HG03442 (cell line): ENCODE results near the gene SLC25A38.
"Not testable (repeated sequence)": the region's sequence is repeated elsewhere in the genome, so short reads cannot be mapped to it uniquely, and the experiment has no call there.

Experiments
- ATAC-seq: cut with Tn5 transposase; IDR thresholded peaks from one replicate; pipeline ENCODE4 v1.9.1; 2021; ENCODE audit warnings: mild to moderate bottlenecking, moderate library complexity; ENCODE audit not compliant: unreplicated experiment

The SLC25A38 gene

GRCh38 chr3:39383045-39383880, at the start of gene SLC25A38:
Gene SLC25A38 (plus strand): TSS chr3:39383370. CDS start chr3:39383725, 355 bp downstream.
- peak; percentile 68 for ATAC-seq

- no peak for ATAC-seq
Observed at GRCh38 chr3:39333607-39334006, 49.6 kb upstream of the SLC25A38 start.

- no peak for ATAC-seq
Observed at GRCh38 chr3:39334205-39334604, 49.0 kb upstream of the SLC25A38 start.

- ATAC-seq, result no peak
Observed at GRCh38 chr3:39338201-39338600, 45.0 kb upstream of the SLC25A38 start.

- no peak for ATAC-seq
Observed at GRCh38 chr3:39339086-39339485, 44.1 kb upstream of the SLC25A38 start.

- no peak for ATAC-seq
Observed at GRCh38 chr3:39343076-39343717, 40.0 kb upstream of the SLC25A38 start.

GRCh38 chr3:39343760-39344159, 39.4 kb upstream of the SLC25A38 start:
- no peak for ATAC-seq

GRCh38 chr3:39344746-39345344, 38.3 kb upstream of the SLC25A38 start:
- ATAC-seq, result no peak

GRCh38 chr3:39346785-39347585, 36.2 kb upstream of the SLC25A38 start:
- ATAC-seq, result peak; percentile 82

- no peak for ATAC-seq
Observed at GRCh38 chr3:39347586-39347876, 35.6 kb upstream of the SLC25A38 start.

GRCh38 chr3:39349080-39349479, 34.1 kb upstream of the SLC25A38 start:
- no peak for ATAC-seq

GRCh38 chr3:39350714-39351113, 32.5 kb upstream of the SLC25A38 start:
- ATAC-seq, result no peak

- not testable (repeated sequence) for ATAC-seq
Observed at GRCh38 chr3:39351134-39351533, 32.0 kb upstream of the SLC25A38 start.

GRCh38 chr3:39353168-39353927, 29.8 kb upstream of the SLC25A38 start:
- ATAC-seq, result not testable (repeated sequence)

GRCh38 chr3:39358333-39358732, 24.8 kb upstream of the SLC25A38 start:
- ATAC-seq, result no peak

GRCh38 chr3:39361252-39361927, 21.8 kb upstream of the SLC25A38 start:
- ATAC-seq, result peak; percentile 66

- no peak for ATAC-seq
Observed at GRCh38 chr3:39362192-39362591, 21.0 kb upstream of the SLC25A38 start.

GRCh38 chr3:39362812-39363211, 20.4 kb upstream of the SLC25A38 start:
- no peak for ATAC-seq

GRCh38 chr3:39370450-39370849, 12.7 kb upstream of the SLC25A38 start:
- not testable (repeated sequence) for ATAC-seq

- ATAC-seq, result no peak
Observed at GRCh38 chr3:39372833-39373232, 10.3 kb upstream of the SLC25A38 start.
